PC-3 (cell line): Measurements from ENCODE around the gene PIPOX. TPM values are rescaled to one million over a fixed set of nuclear protein-coding genes. Genes with fewer than 3 reads are reported as not detected.

Experiments used
- ATAC-seq: fragments of 200-7000 bp; cut with Tn5 transposase; 2 replicates; pipeline ENCODE4 v1.9.1; 2020; ENCODE audit warnings: mild to moderate bottlenecking, moderate library complexity
- BruUV-seq: library from RNA; stranded (reverse); fragments of 400-500 nt; replicated peaks from 2 replicates; lab custom pipeline; 2021; lab: Mats Ljungman, UMichigan
- CTCF ChIA-PET: fragments of 300-600 bp; sonication (Branson Sonifier 250); formaldehyde crosslinking; loops from one replicate; lab custom pipeline; 2022; ENCODE audit warnings: antibody characterized with exemption; lab: Charles Lee
- POLR2A ChIA-PET: fragments of 300-600 bp; sonication (Branson Sonifier 250); formaldehyde crosslinking; loops from one replicate; lab custom pipeline; 2022; ENCODE audit warnings: antibody characterized with exemption; ENCODE audit not compliant: unreplicated experiment; lab: Charles Lee
- DNase-seq: peaks from one replicate; pipeline ENCODE4 v3.0.0-alpha.2; 2015
- H2AFZ ChIP-seq: fragments of 300-600 bp; sonication (generic); 2 replicates; pipeline ENCODE4 v1.6.0; 2016; ENCODE audit warnings: antibody characterized with exemption, low read length
- H3F3A ChIP-seq: fragments of 300-600 bp; sonication (generic); one replicate; pipeline ENCODE4 v1.6.0; 2017; ENCODE audit warnings: antibody characterized with exemption, low read length, control low read depth, mild to moderate bottlenecking; ENCODE audit not compliant: unreplicated experiment
- H3K27ac ChIP-seq: fragments of 300-600 bp; sonication (generic); 2 replicates; pipeline ENCODE4 v1.5.1; 2016; ENCODE audit warnings: mild to moderate bottlenecking, low read length
- H3K27me3 ChIP-seq: fragments of 300-600 bp; sonication (generic); 2 replicates; pipeline ENCODE4 v1.6.1; 2016; ENCODE audit warnings: low read length, mixed read lengths
- H3K36me3 ChIP-seq: fragments of 300-600 bp; sonication (generic); 2 replicates; pipeline ENCODE4 v1.6.1; 2016; ENCODE audit warnings: low read depth, mixed run types, low read length, mixed read lengths
- H3K4me1 ChIP-seq: fragments of 300-600 bp; sonication (generic); 2 replicates; pipeline ENCODE4 v1.5.1; 2016; ENCODE audit warnings: low read length; ENCODE audit not compliant: insufficient read depth
- H3K4me2 ChIP-seq: fragments of 300-600 bp; sonication (generic); 2 replicates; pipeline ENCODE4 v1.6.0; 2016; ENCODE audit warnings: low read length
- H3K4me3 ChIP-seq: fragments of 300-600 bp; sonication (generic); 2 replicates; pipeline ENCODE4 v1.5.1; 2016; ENCODE audit warnings: mild to moderate bottlenecking, low read length, mixed read lengths
- H3K79me2 ChIP-seq: fragments of 300-600 bp; sonication (generic); 2 replicates; pipeline ENCODE4 v1.6.1; 2017; ENCODE audit warnings: low read length, mixed read lengths
- H3K9ac ChIP-seq: fragments of 300-600 bp; sonication (generic); 2 replicates; pipeline ENCODE4 v1.6.0; 2016; ENCODE audit warnings: mild to moderate bottlenecking, low read length
- H3K9me2 ChIP-seq: fragments of 300-600 bp; sonication (generic); replicated peaks from 2 replicates; pipeline ENCODE4 v1.6.1; 2016; ENCODE audit warnings: mixed run types, low read length, mixed read lengths
- H3K9me3 ChIP-seq: fragments of 300-600 bp; sonication (generic); 2 replicates; pipeline ENCODE4 v1.6.1; 2016; ENCODE audit warnings: low read length, mixed read lengths
- H4K20me1 ChIP-seq: fragments of 300-600 bp; sonication (generic); 2 replicates; pipeline ENCODE4 v1.6.1; 2016; ENCODE audit warnings: low read length, mixed read lengths
- EZH2 ChIP-seq: fragments of 300-600 bp; sonication (generic); IDR thresholded peaks from one replicate; pipeline ENCODE4 v1.6.1; 2017; ENCODE audit warnings: antibody characterized with exemption, mild to moderate bottlenecking, low read length; ENCODE audit not compliant: unreplicated experiment
- EZH2phosphoT487 ChIP-seq: fragments of 300-600 bp; sonication (generic); IDR thresholded peaks from 2 replicates; pipeline ENCODE4 v1.6.1; 2018; ENCODE audit warnings: mild to moderate bottlenecking, antibody characterized with exemption, low read length, borderline replicate concordance
- intact Hi-C: fragments of 100-400 bp; cut with micrococcal nuclease; formaldehyde crosslinking; loops from 2 replicates; pipeline ENCODE4 v1.9.0; 2023
- total RNA-seq: library from RNA; depleted of rRNA; stranded (reverse); fragments of >200 nt; gene quantifications from 2 replicates; pipeline ENCODE4 v1.2.3, GENCODE V29; 2014
- TF ChIP-seq, protein P1 (sequence below): fragments of 300-600 bp; sonication (generic); conservative IDR thresholded peaks from 2 replicates; pipeline ENCODE4 v1.5.1; 2017; ENCODE audit warnings: antibody characterized with exemption, low read depth, mild to moderate bottlenecking, low read length

Gene PIPOX
- total RNA-seq, 1 experiment from 2014 or later = 0.87 TPM

DNA sequence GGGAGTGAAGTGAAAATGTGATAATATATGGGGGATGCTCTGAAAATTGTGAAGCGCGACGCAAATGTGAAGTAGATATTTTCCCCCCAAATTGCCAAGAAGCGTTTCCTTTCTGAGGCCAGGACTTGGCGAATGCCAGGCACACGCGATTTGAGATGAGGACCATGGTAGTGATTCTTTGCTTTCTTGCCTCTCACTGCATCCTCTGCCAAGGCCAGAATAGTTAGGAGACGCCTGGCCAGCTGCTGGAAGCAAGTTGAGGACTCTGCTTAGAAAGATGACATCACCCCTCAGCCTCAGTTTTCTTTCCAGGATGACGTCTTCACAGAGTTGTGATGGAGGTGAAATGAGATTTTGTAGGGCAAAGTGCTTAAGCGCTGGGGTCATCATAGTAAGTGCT, 25.9 kb downstream of the PIPOX start:
- no TSS peak for BruUV-seq
- CTCF ChIA-PET = no interaction called here
- H2AFZ ChIP-seq = no peak overlapping the region

DNA sequence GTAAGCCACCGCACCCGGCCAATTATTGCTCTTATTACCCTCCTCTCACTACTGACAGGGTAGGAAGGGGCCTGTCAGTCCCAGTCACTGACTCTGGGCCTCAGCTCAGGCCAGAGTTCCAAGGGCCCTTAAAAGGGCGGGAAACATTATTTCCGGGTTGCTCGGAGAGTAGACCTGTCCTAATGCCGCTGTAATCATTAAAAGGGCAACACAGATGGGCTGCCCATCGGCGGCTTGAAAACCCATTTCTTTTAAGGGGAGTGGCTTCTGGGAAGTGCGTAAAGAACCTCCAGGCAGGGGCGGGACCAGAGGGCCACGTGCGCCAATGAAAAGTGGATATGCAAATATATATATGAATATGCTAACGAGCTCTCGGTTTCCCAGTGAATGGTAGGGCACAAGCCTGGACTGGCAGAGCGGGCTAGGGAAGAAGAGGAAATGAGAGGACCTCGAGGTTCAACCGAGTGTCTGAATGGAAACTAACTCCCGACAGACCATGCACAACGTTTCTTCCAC, 26.6 kb downstream of the PIPOX start:
- ATAC-seq (no peak), DNase-seq (no peak)
- Histone ChIP-seq H3F3A (no peaks in the 10 kb centered on the region), H3K9me2 (no peaks in the 10 kb centered on the region), H3K9ac (no peak overlapping the region), H2AFZ (no peak overlapping the region), H3K27me3 (no peaks in the 10 kb centered on the region), H3K4me2 (no peak overlapping the region), H3K4me3 (no peak overlapping the region), H3K36me3 (no peaks in the 10 kb centered on the region), H3K79me2 (no peaks in the 10 kb centered on the region), H3K9me3 (no peaks in the 10 kb centered on the region), H3K4me1 (no peaks in the 10 kb centered on the region), H3K27ac (no peak overlapping the region), H4K20me1 (no peaks in the 10 kb centered on the region)
- no TSS peak for BruUV-seq
- intact Hi-C loops = no loop called here
- TF ChIP-seq EZH2 (no peak), EZH2phosphoT487 (no peak)
- TF ChIP-seq, protein P1, sequence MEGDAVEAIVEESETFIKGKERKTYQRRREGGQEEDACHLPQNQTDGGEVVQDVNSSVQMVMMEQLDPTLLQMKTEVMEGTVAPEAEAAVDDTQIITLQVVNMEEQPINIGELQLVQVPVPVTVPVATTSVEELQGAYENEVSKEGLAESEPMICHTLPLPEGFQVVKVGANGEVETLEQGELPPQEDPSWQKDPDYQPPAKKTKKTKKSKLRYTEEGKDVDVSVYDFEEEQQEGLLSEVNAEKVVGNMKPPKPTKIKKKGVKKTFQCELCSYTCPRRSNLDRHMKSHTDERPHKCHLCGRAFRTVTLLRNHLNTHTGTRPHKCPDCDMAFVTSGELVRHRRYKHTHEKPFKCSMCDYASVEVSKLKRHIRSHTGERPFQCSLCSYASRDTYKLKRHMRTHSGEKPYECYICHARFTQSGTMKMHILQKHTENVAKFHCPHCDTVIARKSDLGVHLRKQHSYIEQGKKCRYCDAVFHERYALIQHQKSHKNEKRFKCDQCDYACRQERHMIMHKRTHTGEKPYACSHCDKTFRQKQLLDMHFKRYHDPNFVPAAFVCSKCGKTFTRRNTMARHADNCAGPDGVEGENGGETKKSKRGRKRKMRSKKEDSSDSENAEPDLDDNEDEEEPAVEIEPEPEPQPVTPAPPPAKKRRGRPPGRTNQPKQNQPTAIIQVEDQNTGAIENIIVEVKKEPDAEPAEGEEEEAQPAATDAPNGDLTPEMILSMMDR = no peak
- ChIA-PET POLR2A (no interaction called here), CTCF (no interaction called here)

More for the DNA sequence above, 25.9 kb downstream of the PIPOX start:
- no peaks in the 10 kb centered on the region for H3F3A ChIP-seq
- no peak overlapping the region for H3K4me3 ChIP-seq
- H3K27me3 ChIP-seq = no peaks in the 10 kb centered on the region
- H3K36me3 ChIP-seq = no peaks in the 10 kb centered on the region
- H3K9me3 ChIP-seq = no peaks in the 10 kb centered on the region
- H3K9me2 ChIP-seq = no peaks in the 10 kb centered on the region
- DNase-seq (no peak), ATAC-seq (no peak)
- H3K9ac ChIP-seq = no peak overlapping the region
- intact Hi-C loops = no loop called here
- H3K79me2 ChIP-seq = no peaks in the 10 kb centered on the region
- H3K4me2 ChIP-seq = no peak overlapping the region
- H3K4me1 ChIP-seq = no peaks in the 10 kb centered on the region
- POLR2A ChIA-PET = no interaction called here
- H3K27ac ChIP-seq = no peak overlapping the region
- H4K20me1 ChIP-seq = no peaks in the 10 kb centered on the region
- no peak for TF ChIP-seq EZH2phosphoT487
- no peak for TF ChIP-seq EZH2
- TF ChIP-seq, protein P1 = no peak

DNA sequence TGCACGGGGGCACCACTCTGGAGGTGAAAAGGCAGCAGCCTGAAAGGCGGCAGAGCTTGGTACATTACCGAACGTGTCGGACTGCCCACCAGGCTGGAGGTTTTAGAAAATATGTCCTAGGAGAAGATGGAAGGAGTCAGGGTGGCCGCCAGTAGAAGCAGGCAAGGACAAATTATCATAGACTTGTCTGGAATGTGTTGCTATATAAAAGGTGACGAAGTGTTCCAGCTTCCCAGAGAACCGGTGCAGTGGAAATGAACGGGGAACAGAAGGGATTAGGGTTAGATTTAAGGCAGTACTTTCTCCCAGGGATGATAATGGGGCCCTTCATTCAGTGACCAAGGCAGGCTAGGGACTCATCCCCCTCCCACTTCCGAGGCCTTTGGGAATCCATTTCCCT, 27.4 kb downstream of the PIPOX start:
- Histone ChIP-seq H3K9me3 (no peaks in the 10 kb centered on the region), H3K27ac (no peak overlapping the region), H3K4me2 (no peak overlapping the region), H2AFZ (no peak overlapping the region), H3K4me3 (no peak overlapping the region), H3K36me3 (no peaks in the 10 kb centered on the region), H3K27me3 (no peaks in the 10 kb centered on the region), H3K79me2 (no peaks in the 10 kb centered on the region), H3K4me1 (no peaks in the 10 kb centered on the region), H3K9me2 (no peaks in the 10 kb centered on the region), H3F3A (no peaks in the 10 kb centered on the region), H3K9ac (no peak overlapping the region), H4K20me1 (no peaks in the 10 kb centered on the region)
- ChIA-PET CTCF (no interaction called here), POLR2A (no interaction called here)
- no TSS peak for BruUV-seq
- no peak for DNase-seq
- no peak for ATAC-seq
- intact Hi-C loops = no loop called here
- no peak for TF ChIP-seq EZH2
- TF ChIP-seq EZH2phosphoT487 = no peak
- TF ChIP-seq, protein P1 = no peak
